Stimulated activated CD8-positive, alpha-beta memory T cell treated with anti-CD3 and anti-CD28 coated beads, Interleukin-4, amount 100 ng/mL, for 1 hour (primary cell): ENCODE data around the gene PTPRG.

ENCODE experiments used
- DNase-seq, 2 donors: peaks; one replicate each; pipeline ENCODE4 v3.0.0-alpha.2; 2020; ENCODE audit warnings: low read depth in 2 of 2, low spot score in 1 of 2

The PTPRG gene

DNA sequence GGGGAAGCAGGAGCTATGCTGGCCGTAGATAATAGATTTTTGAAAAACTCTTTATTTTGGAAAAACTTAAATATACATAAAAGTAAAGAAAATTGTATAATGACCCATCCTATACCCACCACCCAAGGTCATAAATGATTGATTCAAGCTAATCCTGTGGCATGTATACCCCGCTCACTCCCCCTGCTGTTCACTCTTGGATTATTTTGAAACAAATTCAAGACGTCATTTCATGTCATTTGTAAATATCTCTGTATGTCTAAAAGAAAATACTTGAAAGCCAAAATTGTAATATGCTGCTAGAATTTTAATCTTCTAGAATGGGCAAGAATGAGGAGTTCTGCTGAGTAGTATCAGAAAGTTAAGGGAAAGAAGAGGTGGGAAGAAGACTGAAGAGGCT lies 570.2 kb downstream of the PTPRG start:
- DNase-seq = no peak

DNA sequence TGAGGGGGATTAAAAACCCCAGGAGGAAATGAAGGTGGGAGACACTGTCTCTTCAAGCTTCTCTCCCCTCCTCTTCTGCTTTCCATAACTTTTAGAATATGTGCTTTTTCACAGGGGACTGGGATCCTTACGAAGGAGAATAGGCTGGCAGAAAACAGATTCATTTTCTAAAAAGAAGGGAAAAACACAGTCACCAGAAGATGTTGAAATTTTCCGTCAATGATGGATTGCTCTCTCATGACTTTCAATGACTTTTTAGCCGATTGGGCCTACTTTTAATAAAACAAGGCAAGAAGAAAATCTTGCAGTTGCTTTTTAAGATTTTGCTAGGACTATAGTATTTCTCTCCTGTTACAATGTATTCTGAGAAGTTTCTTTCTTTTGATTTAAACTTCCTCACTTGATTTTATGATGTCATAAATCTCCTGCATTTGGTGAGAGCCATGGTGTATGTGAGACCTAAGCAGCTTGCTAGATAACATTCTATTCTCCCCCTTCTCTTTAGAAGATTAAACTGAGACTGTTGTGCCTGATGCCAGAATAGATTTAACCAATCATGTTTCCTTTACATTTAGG lies 570.7 kb downstream of the PTPRG start:
- DNase-seq = no peak

DNA sequence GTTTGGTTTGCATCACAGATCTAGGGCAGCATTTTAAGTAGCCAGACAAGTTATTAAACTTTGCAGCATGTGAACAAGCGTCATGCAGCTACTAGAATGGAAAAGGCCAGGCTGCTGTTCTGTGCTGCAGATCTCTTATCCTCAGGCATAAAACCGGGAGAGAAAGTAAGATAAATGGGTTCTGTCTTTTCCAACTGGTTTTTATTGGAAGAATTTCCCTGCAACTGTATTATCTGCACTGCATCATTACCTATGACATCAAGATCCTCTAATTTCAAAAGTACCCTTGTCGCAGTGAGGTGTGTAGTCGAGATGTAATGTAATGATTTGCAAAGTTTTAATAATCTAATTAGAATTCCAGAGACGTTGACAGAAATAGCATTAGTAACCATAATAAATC lies 571.6 kb downstream of the PTPRG start:
- no peak for DNase-seq

DNA sequence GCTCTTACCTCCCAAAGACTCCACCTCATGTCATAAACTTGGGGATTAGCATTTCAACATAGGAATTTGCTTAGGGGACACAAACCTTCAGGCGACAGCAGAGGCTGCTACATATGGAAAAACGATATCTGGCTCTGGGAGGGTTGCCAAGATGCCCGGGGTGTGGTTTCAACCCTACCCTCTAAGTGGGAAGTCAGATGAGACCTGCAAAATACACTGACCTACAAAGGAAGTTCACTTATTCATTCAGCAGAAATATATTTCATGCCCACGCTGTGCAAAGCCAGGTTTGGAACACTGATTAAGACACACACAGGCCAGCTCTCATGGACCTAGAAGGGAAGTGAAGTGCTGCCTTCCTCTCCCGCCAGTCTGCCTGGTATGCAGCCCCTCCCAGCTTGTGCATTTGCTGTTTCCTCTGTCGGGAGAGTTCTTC lies 572.7 kb downstream of the PTPRG start:
- DNase-seq = no peak

DNA sequence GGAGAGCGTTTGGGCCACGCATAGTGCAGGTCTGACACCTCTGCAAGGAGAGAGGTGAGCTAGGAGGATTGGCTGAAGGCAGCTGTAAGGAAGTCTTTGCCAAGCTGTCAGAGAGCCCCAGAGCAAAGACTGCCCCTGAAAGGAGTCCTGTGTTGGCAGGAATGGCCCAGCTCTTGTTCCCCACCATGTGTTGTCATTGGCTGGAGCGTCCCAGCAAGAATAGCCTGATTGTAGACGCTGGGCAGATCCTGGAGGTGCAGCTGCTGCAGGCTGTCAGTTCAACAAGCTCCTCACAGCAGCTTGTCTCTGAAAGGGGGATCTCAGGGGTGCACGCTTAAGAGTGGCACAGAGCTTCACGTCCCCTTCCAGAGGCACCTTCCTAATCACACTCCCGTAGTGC lies 574.4 kb downstream of the PTPRG start:
- no peak for DNase-seq

DNA sequence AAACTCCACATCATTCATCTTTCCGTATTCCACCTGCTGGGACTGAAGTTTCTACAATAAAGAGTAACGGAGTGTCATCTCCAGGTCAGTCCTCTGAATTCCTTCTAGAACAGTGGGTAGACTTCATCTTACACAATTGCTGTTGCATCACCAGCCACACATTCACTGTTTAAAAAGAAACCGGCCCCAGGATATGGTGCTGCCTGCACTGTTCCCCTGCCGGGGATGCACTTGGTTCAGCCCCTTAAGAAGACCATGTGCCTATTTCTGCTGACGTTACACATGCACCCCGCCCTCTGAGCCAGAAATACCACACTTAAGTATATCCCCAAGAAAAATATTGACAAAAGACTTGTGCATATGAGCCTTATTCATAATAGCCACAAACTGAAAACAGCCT lies 578.6 kb downstream of the PTPRG start:
- DNase-seq = no peak

DNA sequence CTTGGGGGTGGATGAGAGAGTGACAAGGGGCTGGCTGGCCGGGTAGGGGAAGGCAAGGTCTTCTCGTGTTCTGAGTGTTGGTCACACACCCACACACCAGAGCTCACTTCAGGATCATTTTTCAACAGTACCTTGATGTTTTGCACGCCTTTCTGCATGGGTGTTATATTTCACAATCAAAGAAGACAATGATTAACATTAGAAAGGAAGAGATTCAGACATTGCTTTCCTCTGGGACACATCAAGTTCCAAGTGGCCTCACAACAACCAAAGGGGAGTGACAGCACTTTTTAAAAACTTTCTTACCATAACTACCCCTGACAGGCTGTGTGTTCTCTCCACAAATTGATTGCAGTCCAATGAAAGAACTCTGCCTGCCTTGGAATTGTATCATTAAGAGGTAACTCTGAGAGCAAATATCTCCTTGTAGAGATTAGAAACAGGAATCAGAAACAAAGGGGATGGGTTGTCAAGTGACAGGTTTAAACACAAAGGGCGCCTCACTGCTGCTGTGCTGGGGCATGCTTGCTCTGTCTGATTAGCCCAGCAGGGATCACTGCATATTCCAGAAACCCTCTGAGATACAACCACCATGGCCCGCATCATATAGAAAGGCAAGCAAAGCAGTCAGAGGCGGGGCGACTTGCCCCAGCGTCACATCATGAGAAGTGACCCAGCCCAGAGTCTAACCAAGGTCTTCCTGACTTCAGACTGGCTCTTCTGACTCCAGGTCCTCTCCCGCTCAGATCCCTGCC lies 581.1 kb downstream of the PTPRG start:
- DNase-seq = no peak

DNA sequence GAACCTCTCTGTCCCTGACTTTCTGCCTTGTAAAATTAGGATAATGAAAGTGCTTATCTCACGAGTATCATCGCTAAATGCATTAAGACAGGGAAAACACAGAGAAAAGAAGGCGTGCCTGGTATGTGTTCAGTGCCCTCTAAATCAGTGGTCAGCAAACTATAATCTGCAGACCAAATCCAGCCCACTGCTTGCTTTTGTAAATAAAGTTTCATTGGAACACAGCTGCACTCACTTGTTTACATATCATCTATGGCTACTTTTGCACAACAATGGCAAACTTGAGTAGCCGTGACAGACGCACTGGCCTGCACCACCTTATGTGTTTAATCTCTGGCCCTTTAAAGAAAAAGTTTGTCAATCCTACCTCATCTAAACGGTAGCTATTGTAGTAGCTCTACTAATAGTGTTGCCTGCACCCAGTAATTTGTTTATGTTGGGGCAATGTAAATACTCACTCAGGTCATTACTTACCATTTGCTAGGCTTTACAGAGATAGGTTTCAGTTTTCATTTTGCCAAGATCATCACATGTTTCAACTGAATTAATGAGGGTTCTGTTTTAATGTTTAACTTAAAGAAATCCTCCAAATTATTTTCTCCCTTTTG lies 582.6 kb downstream of the PTPRG start:
- DNase-seq = no peak

DNA sequence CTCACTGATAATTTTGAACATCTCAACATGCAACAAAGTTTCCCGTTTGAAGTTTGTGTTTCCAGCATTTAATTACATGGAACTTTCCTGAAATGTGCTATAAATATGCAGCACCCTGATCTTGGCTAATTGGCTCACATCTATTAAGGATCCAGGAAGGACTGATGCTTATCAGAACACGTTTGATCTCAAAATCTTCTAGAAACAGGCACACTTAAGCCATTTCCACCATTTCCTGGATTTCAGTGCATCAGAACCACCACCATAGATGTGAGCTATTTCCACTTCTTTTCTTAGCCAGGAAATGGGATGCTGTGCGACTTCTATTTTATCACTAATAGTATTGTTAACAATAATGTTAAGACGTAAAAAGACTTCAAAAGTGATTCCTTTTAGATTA lies 583.1 kb downstream of the PTPRG start:
- no peak for DNase-seq

DNA sequence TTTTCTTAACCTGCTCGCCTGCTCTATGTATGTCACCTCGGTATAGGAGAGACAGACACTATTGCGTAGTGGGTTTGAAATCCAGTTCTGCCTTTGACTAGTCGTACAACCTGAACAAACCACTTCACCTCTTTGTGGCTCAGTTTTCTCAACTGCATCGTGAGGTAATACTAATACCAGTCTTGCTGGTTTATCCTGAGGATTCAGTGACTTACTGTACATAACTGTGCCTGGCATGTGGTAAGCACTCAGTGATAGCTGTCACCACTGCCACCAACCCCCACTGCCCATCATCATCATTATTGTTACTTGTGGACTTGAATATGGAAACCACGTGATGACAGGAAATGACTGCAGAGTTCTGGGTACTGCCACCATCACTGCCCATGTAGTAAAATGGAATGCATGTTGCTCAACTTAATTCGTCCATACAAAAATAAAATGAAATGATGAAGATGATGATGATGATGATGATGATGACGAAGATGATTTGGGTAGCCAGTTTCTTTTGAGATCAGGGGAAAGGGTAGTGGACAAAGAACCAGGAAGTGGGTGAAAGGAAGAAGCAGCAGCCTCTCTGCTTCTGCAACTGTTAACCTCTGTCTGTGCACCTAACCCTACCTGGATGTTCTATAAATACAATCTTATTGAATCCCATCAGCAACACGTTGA lies 583.9 kb downstream of the PTPRG start:
- DNase-seq = no peak

DNA sequence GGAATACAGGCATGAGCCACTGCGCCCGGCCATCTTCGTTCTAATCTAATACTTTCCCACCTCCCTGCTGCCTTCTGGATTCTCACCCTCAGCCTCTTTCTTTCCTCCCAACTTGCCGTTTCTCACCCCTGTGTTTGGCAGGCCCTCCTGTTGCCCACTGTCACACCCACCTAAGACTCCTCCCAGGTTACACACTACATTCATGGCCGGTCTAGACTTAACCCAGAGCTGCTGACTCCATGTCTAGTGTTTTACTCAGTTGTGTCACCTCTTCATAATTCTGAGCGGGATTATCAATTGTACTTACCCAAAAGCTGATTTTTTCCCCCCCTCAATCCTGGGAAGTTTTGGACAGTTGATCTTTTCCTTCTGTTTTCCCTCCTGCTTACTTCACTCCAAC lies 588.2 kb downstream of the PTPRG start:
- no peak for DNase-seq

DNA sequence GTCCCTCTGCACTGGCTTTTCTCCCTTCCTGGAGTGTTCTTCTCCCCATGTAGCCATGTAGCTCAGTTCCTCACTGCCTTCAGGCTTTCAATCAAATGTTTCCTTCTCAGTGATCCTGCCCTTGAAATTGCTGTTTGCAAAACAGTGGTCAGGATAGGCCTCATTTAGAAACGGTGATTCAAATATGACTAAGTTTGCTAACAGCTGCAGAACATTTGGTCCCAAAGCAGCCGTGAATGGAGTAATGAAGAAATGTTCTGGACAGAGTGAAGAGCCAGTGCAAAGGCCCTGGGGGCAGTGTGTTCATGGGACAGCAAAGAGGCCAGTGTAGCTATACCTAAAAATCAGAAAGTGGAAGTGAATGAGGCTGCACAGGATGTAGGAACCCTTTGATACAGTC lies 588.6 kb downstream of the PTPRG start:
- DNase-seq = no peak

DNA sequence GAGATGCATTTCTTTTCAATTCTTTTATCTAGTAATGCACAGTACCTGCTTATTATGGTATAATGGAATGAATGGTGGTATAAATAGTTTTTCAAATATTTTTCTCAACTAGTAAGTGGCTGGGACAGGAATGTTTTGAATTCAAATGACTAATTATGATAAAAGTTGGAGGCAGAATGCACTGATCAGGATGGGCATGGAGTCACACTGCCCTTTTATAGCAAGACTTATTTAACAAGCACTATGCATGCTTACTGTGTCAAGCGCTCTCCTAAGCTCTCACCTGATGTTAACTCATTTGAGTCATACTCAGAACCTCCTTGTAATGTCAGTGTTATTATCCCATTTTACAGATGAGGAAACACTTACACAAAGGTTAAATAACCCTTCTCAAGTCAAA lies 590.2 kb downstream of the PTPRG start:
- DNase-seq = no peak

DNA sequence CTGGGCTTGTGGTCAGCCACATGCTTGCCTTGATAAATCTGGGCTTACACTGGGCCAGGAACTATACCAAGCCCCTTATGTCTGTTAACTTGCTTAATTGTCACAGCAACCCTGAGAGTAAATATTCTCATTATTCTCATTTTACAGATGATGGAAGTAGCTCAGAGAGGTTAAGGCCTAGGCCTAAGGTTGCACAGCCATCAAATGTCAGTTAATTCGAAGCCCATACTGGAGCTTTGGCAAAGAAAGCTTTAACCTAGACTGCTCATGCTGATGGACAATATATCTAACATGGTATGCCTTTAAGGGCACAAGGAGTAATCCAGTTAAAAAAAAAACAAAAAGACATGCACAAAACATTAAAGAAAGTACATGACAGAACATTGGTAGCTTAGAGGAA lies 591.9 kb downstream of the PTPRG start:
- no peak for DNase-seq

DNA sequence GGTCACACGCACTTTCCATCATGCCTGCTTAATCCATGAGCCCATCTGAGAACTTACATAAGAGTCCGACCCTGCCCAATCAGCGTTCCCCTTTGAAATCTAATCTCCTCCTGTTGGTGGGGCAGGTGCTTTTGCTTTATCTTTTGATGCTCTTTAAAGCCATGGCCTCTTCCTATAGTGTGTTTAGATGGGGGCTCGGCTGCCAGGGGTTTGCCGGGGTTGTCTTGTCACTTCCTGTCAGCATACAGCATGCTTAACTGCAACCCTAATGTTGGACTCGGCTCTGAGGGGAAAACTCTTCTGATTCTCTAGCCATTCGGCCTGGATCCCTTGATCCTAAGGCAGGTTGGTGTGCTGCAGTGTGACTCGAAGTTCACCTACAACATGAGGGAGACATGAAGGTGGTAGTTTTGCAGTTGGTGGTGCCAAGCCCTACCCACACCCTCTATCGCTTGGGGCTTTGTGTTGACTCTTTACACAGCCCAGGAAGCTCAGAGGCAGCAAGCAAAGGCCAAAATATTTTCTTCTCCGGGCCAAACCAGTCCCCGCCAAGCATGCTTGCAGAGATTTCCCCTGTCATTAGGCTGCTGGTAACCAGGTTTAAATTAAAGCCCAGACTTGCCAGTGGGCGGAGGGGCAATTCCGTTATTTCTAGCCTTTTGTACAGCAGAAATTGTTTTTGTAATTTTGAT lies 593.2 kb downstream of the PTPRG start:
- no peak for DNase-seq

DNA sequence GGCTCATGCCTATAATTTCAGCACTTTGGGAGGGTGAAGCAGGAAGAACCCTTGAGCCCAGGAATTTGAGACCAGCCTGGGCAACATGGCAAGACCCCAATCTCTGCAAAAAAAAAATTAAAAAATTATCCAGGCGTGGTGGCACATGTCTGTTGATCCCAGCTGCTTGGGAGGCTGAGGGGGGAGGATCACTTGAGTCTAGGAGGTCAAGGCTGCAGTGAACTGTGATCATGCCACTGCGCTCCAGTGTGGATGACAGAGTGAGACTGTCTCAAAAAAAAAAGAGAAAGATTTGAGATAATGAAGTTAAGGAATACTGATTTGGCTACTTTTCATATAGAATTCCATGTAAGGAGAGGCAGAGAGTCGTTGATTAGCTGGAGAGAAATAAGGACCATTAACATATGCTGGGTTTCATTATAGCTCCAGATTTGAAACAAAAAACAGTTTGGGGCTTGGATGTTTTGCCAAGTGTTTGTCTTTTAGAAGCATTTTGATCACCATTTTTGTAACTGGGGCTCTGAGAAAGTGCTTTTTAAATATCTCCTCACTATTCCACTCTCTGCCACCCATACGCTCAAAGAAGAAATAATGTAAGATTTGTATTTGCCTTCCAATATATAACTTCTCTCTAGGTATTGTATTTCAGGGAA lies 597.8 kb downstream of the PTPRG start:
- DNase-seq = no peak

DNA sequence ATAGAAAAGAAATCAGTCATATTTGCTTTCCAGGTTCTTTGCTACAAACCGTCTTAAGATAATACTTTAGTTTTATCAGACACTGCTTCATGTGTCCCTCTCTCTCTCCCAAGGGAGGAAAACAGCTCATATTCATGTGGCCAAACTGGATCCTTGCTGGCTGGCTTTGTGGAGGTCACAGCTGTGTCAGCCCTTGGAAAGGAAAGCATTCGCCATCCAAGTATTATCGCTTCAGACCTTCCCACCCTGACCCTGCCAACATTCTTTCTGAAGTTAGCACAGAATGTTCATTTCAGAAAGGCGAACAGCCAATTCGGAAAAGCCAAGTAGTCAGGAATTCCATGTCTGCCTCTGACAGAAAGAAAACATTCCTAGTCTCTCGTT lies 598.3 kb downstream of the PTPRG start:
- DNase-seq = no peak

DNA sequence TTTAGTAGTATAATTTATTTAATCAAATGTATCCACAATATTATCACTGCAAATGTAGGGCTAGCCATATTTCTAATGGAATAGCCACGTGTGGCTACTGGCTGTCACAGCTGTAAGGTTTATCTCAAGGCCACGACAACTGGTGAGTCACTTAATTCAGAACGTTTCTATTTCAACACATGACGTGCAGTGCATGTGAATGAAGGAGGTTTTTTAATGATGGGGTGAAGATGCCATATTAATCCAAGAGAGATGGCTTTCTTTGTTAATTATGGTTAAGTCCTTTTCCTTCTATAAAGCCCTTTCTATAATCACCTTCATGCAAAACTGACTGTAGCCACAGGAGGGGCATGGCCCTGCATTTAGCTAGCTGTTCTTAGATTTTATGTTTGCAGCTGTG lies 600.0 kb downstream of the PTPRG start:
- DNase-seq = no peak

DNA sequence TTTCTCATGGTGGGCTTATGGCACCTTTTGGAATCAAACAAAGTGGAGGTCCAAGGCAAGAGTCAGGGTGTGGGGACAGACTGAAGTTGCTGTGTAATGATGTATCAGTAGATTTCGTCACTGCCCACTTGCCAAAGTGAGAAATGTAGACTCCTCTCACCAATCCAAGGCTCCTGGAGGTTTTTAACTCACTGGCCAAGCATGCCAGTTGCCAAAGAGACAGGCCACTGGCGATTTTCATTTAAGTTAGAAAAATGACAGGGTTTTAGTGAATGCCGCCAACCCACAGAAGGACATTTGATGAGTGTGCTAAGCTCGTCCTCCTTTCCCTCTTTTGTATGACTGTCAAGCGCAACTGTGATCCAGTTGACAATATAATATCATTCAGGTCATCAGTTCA lies 602.8 kb downstream of the PTPRG start:
- DNase-seq = no peak

DNA sequence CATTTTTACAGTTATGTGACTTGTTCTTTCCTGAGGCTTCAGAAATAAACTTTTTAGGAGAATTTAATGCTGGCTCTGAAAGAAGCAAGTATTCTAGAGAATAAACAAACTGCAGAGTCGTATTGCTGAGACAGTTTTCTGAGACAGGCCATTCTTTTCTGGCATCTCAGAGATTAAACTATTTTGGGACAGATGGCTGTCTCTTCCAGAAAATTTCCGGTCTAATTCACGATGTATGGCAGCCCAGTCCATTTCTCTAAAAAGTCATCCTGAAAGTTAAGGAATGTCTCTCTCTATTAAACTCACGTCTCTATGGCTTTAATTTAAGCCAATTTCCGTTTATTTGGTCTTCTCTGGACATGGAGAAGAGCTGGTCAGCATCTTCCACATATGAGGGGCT lies 603.4 kb downstream of the PTPRG start:
- DNase-seq = no peak

DNA sequence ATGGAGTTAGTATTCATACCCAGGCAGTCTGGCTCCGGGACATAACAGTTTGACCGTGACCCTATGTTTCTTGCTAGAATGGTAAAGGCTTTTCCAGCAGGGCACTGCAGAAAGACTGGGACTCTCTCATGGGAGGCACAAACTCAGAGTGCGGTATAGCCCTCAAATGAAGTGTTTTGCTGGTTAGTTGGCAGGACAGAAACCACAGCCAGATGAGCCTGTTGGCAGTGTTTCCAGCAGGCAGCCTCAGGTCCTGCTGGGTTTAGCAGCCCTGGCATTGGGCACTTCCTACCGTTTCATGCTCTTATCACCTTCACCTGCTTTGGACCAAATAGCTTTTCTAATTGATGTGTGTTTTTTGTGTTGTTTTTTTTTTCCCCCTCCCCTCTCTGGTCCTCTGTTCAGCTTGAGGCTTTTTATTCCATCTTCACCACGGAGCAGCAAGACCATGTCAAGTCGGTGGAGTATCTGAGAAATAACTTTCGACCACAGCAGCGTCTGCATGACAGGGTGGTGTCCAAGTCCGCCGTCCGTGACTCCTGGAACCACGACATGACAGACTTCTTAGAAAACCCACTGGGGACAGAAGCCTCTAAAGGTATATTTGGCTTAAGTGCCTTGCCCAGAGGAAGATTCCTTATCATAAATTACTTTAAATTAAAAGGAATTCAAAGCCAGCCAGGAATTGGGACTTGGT lies 606.3 kb downstream of the PTPRG start:
- DNase-seq = no peak
